ENCODE data around the gene LBX1.

DNA sequence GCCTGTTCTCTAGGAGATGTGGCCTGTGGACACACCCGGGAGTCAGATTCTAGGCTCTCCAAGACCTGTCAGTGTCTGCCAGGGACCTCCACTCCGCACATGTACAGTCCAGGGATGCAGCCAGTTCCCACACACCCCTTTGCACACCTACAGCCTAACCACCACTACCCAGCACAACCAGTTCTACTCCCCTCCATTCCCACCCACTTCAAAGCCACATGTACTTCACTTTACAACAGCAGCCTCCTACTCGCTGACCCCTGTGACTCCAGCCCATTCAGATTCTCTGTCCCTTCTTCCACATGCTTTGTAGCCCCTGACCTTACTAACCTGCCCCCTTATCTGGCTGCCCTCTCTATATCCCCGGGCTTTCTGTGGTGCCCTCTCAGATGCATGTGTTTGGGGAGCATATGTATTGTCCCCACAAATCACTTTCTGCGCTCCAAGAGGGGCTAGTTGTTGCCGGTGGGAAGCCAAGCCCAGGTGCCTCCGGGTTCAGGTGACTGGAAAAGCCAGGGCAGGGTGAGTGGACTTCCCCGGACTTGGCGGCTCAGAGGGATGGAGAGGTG is 7.2 kb downstream of the LBX1 start:
- TF ChIP-seq, protein P1, sequence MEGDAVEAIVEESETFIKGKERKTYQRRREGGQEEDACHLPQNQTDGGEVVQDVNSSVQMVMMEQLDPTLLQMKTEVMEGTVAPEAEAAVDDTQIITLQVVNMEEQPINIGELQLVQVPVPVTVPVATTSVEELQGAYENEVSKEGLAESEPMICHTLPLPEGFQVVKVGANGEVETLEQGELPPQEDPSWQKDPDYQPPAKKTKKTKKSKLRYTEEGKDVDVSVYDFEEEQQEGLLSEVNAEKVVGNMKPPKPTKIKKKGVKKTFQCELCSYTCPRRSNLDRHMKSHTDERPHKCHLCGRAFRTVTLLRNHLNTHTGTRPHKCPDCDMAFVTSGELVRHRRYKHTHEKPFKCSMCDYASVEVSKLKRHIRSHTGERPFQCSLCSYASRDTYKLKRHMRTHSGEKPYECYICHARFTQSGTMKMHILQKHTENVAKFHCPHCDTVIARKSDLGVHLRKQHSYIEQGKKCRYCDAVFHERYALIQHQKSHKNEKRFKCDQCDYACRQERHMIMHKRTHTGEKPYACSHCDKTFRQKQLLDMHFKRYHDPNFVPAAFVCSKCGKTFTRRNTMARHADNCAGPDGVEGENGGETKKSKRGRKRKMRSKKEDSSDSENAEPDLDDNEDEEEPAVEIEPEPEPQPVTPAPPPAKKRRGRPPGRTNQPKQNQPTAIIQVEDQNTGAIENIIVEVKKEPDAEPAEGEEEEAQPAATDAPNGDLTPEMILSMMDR (conservative IDR thresholded peaks at IDR 0.05): no peak
- TF ChIP-seq ZFX (IDR thresholded peaks at IDR 0.05): no peak

Data from C4-2B (cell line).